SK-N-SH treated with all-trans-retinoic acid at 6 μM for 48 hours (cell line): ENCODE measurements around the gene RPUSD4.

Experiments
- CREB5 ChIP-seq: fragments of 250-450 bp; sonication (Bioruptor Pico); IDR thresholded peaks from 2 replicates; pipeline ENCODE4 v1.5.1; 2020; ENCODE audit warnings: low read depth, mild to moderate bottlenecking, moderate library complexity
- CSDC2 ChIP-seq: fragments of 250-450 bp; sonication (Bioruptor Pico); IDR thresholded peaks from 2 replicates; pipeline ENCODE4 v1.5.0; 2020; ENCODE audit warnings: mild to moderate bottlenecking, moderate library complexity
- OSR1 ChIP-seq: fragments of 250-450 bp; sonication (Bioruptor Pico); IDR thresholded peaks from 2 replicates; pipeline ENCODE4 v1.8.0; 2022; ENCODE audit warnings: moderate library complexity, mild to moderate bottlenecking, inconsistent platforms
- PATZ1 ChIP-seq: fragments of 250-450 bp; sonication (Bioruptor Pico); IDR thresholded peaks from 2 replicates; pipeline ENCODE4 v1.8.0; 2020; ENCODE audit warnings: mild to moderate bottlenecking, moderate library complexity, borderline replicate concordance
- POU6F1 ChIP-seq: fragments of 250-450 bp; sonication (Bioruptor Pico); IDR thresholded peaks from 2 replicates; pipeline ENCODE4 v1.8.0; 2021; ENCODE audit warnings: low read depth, mild to moderate bottlenecking, moderate library complexity, borderline replicate concordance
- RARB ChIP-seq: fragments of 250-450 bp; sonication (Bioruptor Pico); IDR thresholded peaks from 2 replicates; pipeline ENCODE4 v1.8.0; 2021; ENCODE audit warnings: mild to moderate bottlenecking, moderate library complexity

- TF ChIP-seq PATZ1 (CRISPR knock-in tag) (no peak), POU6F1 (CRISPR knock-in tag) (no peak), RARB (CRISPR knock-in tag) (no peak), CREB5 (CRISPR knock-in tag) (no peak), CSDC2 (CRISPR knock-in tag) (no peak), OSR1 (CRISPR knock-in tag) (no peak)
Measured at GRCh38 chr11:126186025-126186698, 25.3 kb downstream of the RPUSD4 start.
